ENCODE measurements around the gene KCNK4.

- TF ChIP-seq CTCF (IDR thresholded peaks at IDR 0.05) (no peak), POLR2A (IDR thresholded peaks at IDR 0.05) (no peak)
Observed at GRCh38 chr11:64349025-64349387, 57.9 kb downstream of the KCNK4 start.
